Suprapubic skin (tissue), 4 donors: ENCODE measurements around the gene SIPA1L3.

Source experiments
- EP300 ChIP-seq: sonication (generic); formaldehyde crosslinking; IDR thresholded peaks from one replicate; pipeline ENCODE4 v1.6.1; 2017; ENCODE audit warnings: antibody characterized with exemption
- POLR2AphosphoS5 ChIP-seq, 3 donors: sonication (generic); formaldehyde crosslinking; IDR thresholded peaks; one replicate each; pipeline ENCODE4 v1.6.1; 2017; ENCODE audit warnings: antibody characterized with exemption in 3 of 3
- TF ChIP-seq, protein P1 (sequence below), 2 donors: fragments of 200-600 bp in 1 of 2; fragments of 450-650 bp in 1 of 2; sonication (generic) in 1 of 2; IDR thresholded peaks; one replicate each; pipeline ENCODE4 v1.5.1; 2016 to 2019; ENCODE audit warnings: antibody characterized with exemption in 2 of 2, mild to moderate bottlenecking in 1 of 2, moderate library complexity in 1 of 2

DNA sequence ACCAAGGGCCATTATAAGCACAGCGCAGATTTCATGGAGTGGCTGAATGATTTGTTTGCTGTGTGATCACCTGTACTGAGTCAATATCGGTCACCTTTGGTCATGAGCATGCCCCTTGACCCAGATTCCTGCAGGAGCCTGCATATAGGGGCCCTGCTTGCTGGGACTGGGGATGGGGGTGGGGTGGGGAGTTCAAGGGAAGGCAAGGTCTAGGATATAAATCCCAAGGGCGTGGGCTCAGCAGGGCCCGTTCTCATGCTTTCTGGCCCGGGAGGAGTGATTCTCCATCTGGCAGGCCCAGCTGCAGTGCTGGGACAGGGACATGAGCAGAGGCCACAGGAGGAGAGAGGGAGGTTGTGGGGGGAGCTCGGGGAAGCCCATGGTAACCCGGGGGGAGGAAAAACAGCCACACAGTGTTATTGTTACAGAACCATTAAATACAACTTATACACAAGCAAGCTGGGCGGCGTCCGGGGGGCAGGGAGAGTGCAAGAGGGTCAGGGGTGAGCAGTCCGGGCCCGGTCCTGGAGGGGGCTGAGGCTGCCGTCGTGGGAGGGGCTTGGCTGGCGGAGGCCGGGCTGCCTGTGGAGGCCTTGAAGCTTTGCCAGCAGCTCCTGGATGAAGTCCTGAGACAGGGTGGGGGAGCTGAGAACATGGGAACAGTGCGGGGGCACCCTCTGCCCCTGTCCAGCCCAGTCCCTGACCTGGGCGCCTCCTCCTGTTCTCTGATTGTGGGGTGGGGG, 344.0 kb downstream of the SIPA1L3 start:
- no peak for TF ChIP-seq EP300
- TF ChIP-seq, protein P1, sequence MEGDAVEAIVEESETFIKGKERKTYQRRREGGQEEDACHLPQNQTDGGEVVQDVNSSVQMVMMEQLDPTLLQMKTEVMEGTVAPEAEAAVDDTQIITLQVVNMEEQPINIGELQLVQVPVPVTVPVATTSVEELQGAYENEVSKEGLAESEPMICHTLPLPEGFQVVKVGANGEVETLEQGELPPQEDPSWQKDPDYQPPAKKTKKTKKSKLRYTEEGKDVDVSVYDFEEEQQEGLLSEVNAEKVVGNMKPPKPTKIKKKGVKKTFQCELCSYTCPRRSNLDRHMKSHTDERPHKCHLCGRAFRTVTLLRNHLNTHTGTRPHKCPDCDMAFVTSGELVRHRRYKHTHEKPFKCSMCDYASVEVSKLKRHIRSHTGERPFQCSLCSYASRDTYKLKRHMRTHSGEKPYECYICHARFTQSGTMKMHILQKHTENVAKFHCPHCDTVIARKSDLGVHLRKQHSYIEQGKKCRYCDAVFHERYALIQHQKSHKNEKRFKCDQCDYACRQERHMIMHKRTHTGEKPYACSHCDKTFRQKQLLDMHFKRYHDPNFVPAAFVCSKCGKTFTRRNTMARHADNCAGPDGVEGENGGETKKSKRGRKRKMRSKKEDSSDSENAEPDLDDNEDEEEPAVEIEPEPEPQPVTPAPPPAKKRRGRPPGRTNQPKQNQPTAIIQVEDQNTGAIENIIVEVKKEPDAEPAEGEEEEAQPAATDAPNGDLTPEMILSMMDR (IDR thresholded peaks at IDR 0.05) = no peak
- no peak for TF ChIP-seq POLR2AphosphoS5 (IDR thresholded peaks at IDR 0.05)
